Measurements from ENCODE around the gene FBXL7. TPM values are rescaled to one million over a fixed set of nuclear protein-coding genes. Genes with fewer than 3 reads are reported as not detected.
"Not testable (repeated sequence)": the region's sequence is repeated elsewhere in the genome, so short reads cannot be mapped to it uniquely, and the experiment has no call there.

The FBXL7 gene
- total RNA-seq, 2 experiments from 2014 or later = not detected

- ChIA-PET CTCF (no interaction called here), POLR2A (no interaction called here)
- Mint-ChIP-seq H3K27me3 (no peaks in the 10 kb centered on the region), H3K9me3 (peaks cover 10% of the 10 kb centered on the region), H3K27ac (no peak overlapping the region), H3K4me1 (no peaks in the 10 kb centered on the region), H3K36me3 (ENCODE audit: low read depth) (no peaks in the 10 kb centered on the region), H3K4me3 (no peak overlapping the region)
- no peak for DNase-seq
These were observed 344.3 kb downstream of the FBXL7 start for GRCh38 chr5:15844253-15844652.

GRCh38 chr5:15844871-15845270 is 344.9 kb downstream of the FBXL7 start:
- CTCF ChIA-PET = interaction anchor here (0.5 kb wide), 1 partner anchor 389 kb away, joined by 3 read pairs; no protein-coding TSS in a partner anchor

GRCh38 chr5:15850536-15850935 is 350.6 kb downstream of the FBXL7 start:
- POLR2A ChIA-PET = no interaction called here
- Mint-ChIP-seq H3K4me1 (no peaks in the 10 kb centered on the region), H3K4me3 (no peak overlapping the region)

More at GRCh38 chr5:15844871-15845270, 344.9 kb downstream of the FBXL7 start:
- no peak for DNase-seq
- no peaks in the 10 kb centered on the region for H3K27me3 Mint-ChIP-seq
- POLR2A ChIA-PET = no interaction called here
- peaks cover 10% of the 10 kb centered on the region for H3K9me3 Mint-ChIP-seq
- no peak overlapping the region for H3K4me3 Mint-ChIP-seq
- H3K27ac Mint-ChIP-seq = no peak overlapping the region
- H3K4me1 Mint-ChIP-seq = no peaks in the 10 kb centered on the region
- no peaks in the 10 kb centered on the region for H3K36me3 Mint-ChIP-seq (ENCODE audit: low read depth)

GRCh38 chr5:15850939-15851341 is 351.0 kb downstream of the FBXL7 start:
- POLR2A ChIA-PET = no interaction called here
- no peak overlapping the region for H3K27ac Mint-ChIP-seq
- no peaks in the 10 kb centered on the region for H3K27me3 Mint-ChIP-seq
- no peak overlapping the region for H3K4me3 Mint-ChIP-seq
- CTCF ChIA-PET = interaction anchor here (1.0 kb wide), 1 partner anchor 18 kb away, joined by 3 read pairs; no protein-coding TSS in a partner anchor
- peaks cover 2% of the 10 kb centered on the region for H3K9me3 Mint-ChIP-seq
- H3K36me3 Mint-ChIP-seq (ENCODE audit: low read depth) = no peaks in the 10 kb centered on the region
- DNase-seq = no peak
- H3K4me1 Mint-ChIP-seq = no peaks in the 10 kb centered on the region

More at GRCh38 chr5:15850536-15850935, 350.6 kb downstream of the FBXL7 start:
- CTCF ChIA-PET = interaction anchor here (1.0 kb wide), 1 partner anchor 18 kb away, joined by 3 read pairs; no protein-coding TSS in a partner anchor
- no peaks in the 10 kb centered on the region for H3K36me3 Mint-ChIP-seq (ENCODE audit: low read depth)
- H3K27me3 Mint-ChIP-seq = no peaks in the 10 kb centered on the region
- DNase-seq = no peak
- H3K9me3 Mint-ChIP-seq = peaks cover 2% of the 10 kb centered on the region
- no peak overlapping the region for H3K27ac Mint-ChIP-seq

- no peaks in the 10 kb centered on the region for H3K36me3 Mint-ChIP-seq (ENCODE audit: low read depth)
- ChIA-PET CTCF (no interaction called here), POLR2A (no interaction called here)
- H3K27ac Mint-ChIP-seq = no peak overlapping the region
- no peaks in the 10 kb centered on the region for H3K27me3 Mint-ChIP-seq
- H3K4me3 Mint-ChIP-seq = no peak overlapping the region
- H3K4me1 Mint-ChIP-seq = no peaks in the 10 kb centered on the region
- no peaks in the 10 kb centered on the region for H3K9me3 Mint-ChIP-seq
- DNase-seq = no peak
These were observed 352.2 kb downstream of the FBXL7 start for GRCh38 chr5:15852217-15852616.

GRCh38 chr5:15852949-15853348 is 353.0 kb downstream of the FBXL7 start:
- Mint-ChIP-seq H3K9me3 (no peaks in the 10 kb centered on the region), H3K27ac (no peak overlapping the region), H3K4me3 (no peak overlapping the region), H3K36me3 (ENCODE audit: low read depth) (no peaks in the 10 kb centered on the region), H3K27me3 (no peaks in the 10 kb centered on the region), H3K4me1 (no peaks in the 10 kb centered on the region)
- ChIA-PET CTCF (no interaction called here), POLR2A (no interaction called here)
- DNase-seq = no peak

GRCh38 chr5:15858326-15858725 is 358.3 kb downstream of the FBXL7 start:
- Mint-ChIP-seq H3K4me3 (no peak overlapping the region), H3K36me3 (ENCODE audit: low read depth) (no peaks in the 10 kb centered on the region), H3K9me3 (peaks cover 3% of the 10 kb centered on the region), H3K27ac (no peak overlapping the region), H3K27me3 (no peaks in the 10 kb centered on the region), H3K4me1 (no peaks in the 10 kb centered on the region)
- DNase-seq = no peak
- POLR2A ChIA-PET = no interaction called here
- CTCF ChIA-PET = no interaction called here

GRCh38 chr5:15864536-15865215 is 364.7 kb downstream of the FBXL7 start:
- Mint-ChIP-seq H3K4me3 (no peak overlapping the region), H3K36me3 (ENCODE audit: low read depth) (no peaks in the 10 kb centered on the region), H3K27ac (no peak overlapping the region), H3K9me3 (peaks cover 16% of the 10 kb centered on the region), H3K4me1 (no peaks in the 10 kb centered on the region), H3K27me3 (no peaks in the 10 kb centered on the region)
- POLR2A ChIA-PET = no interaction called here
- DNase-seq = no peak
- CTCF ChIA-PET = interaction anchor here (0.6 kb wide), 1 partner anchor 464 kb away, joined by 5 read pairs; no protein-coding TSS in a partner anchor

- CTCF ChIA-PET; H3K36me3 Mint-ChIP-seq (ENCODE audit: low read depth); POLR2A ChIA-PET; H3K4me1 Mint-ChIP-seq; H3K4me3 Mint-ChIP-seq; DNase-seq; H3K27me3 Mint-ChIP-seq; H3K27ac Mint-ChIP-seq: not testable (repeated sequence)
- H3K9me3 Mint-ChIP-seq = peaks cover 24% of the 10 kb centered on the region
These were observed 372.3 kb downstream of the FBXL7 start for GRCh38 chr5:15872259-15872658.

GRCh38 chr5:15877914-15878313 is 377.9 kb downstream of the FBXL7 start:
- no peaks in the 10 kb centered on the region for H3K36me3 Mint-ChIP-seq (ENCODE audit: low read depth)
- no peak for DNase-seq
- H3K27me3 Mint-ChIP-seq = no peaks in the 10 kb centered on the region
- peaks cover 4% of the 10 kb centered on the region for H3K9me3 Mint-ChIP-seq
- no peak overlapping the region for H3K27ac Mint-ChIP-seq
- H3K4me1 Mint-ChIP-seq = no peaks in the 10 kb centered on the region
- H3K4me3 Mint-ChIP-seq = no peak overlapping the region
- ChIA-PET CTCF (no interaction called here), POLR2A (no interaction called here)

- no peaks in the 10 kb centered on the region for H3K4me1 Mint-ChIP-seq
- ChIA-PET POLR2A (no interaction called here), CTCF (no interaction called here)
- H3K27me3 Mint-ChIP-seq = no peaks in the 10 kb centered on the region
- no peaks in the 10 kb centered on the region for H3K36me3 Mint-ChIP-seq (ENCODE audit: low read depth)
- H3K4me3 Mint-ChIP-seq = no peak overlapping the region
- no peak for DNase-seq
- no peak overlapping the region for H3K27ac Mint-ChIP-seq
- no peaks in the 10 kb centered on the region for H3K9me3 Mint-ChIP-seq
These were observed 380.2 kb downstream of the FBXL7 start for GRCh38 chr5:15880201-15880600.

- Mint-ChIP-seq H3K4me1 (no peaks in the 10 kb centered on the region), H3K9me3 (peaks cover 3% of the 10 kb centered on the region), H3K36me3 (ENCODE audit: low read depth) (no peaks in the 10 kb centered on the region), H3K4me3 (no peak overlapping the region), H3K27me3 (no peaks in the 10 kb centered on the region), H3K27ac (no peak overlapping the region)
- DNase-seq = no peak
- CTCF ChIA-PET = no interaction called here
- POLR2A ChIA-PET = no interaction called here
These were observed 385.2 kb downstream of the FBXL7 start for GRCh38 chr5:15885156-15885555.

- CTCF ChIA-PET = no interaction called here
These were observed 386.2 kb downstream of the FBXL7 start for GRCh38 chr5:15886156-15886555.

GRCh38 chr5:15887093-15887492 is 387.1 kb downstream of the FBXL7 start:
- H3K4me1 Mint-ChIP-seq = no peaks in the 10 kb centered on the region
- H3K9me3 Mint-ChIP-seq = peaks cover 3% of the 10 kb centered on the region
- ChIA-PET CTCF (no interaction called here), POLR2A (no interaction called here)
- H3K27me3 Mint-ChIP-seq = no peaks in the 10 kb centered on the region
- H3K4me3 Mint-ChIP-seq = no peak overlapping the region
- H3K27ac Mint-ChIP-seq = no peak overlapping the region
- DNase-seq = no peak
- H3K36me3 Mint-ChIP-seq (ENCODE audit: low read depth) = no peaks in the 10 kb centered on the region

More at GRCh38 chr5:15886156-15886555, 386.2 kb downstream of the FBXL7 start:
- no peaks in the 10 kb centered on the region for H3K36me3 Mint-ChIP-seq (ENCODE audit: low read depth)
- no peaks in the 10 kb centered on the region for H3K27me3 Mint-ChIP-seq
- no peak overlapping the region for H3K4me3 Mint-ChIP-seq
- H3K4me1 Mint-ChIP-seq = no peaks in the 10 kb centered on the region
- peaks cover 3% of the 10 kb centered on the region for H3K9me3 Mint-ChIP-seq
- POLR2A ChIA-PET = no interaction called here
- H3K27ac Mint-ChIP-seq = no peak overlapping the region
- no peak for DNase-seq
